GM21528 (cell line): ENCODE data around the gene SPEG.

ENCODE experiments used
- ATAC-seq: cut with Tn5 transposase; IDR thresholded peaks from one replicate; pipeline ENCODE4 v1.9.1; 2021; ENCODE audit warnings: mild to moderate bottlenecking, moderate library complexity; ENCODE audit not compliant: unreplicated experiment, low FRiP score

Gene SPEG

DNA sequence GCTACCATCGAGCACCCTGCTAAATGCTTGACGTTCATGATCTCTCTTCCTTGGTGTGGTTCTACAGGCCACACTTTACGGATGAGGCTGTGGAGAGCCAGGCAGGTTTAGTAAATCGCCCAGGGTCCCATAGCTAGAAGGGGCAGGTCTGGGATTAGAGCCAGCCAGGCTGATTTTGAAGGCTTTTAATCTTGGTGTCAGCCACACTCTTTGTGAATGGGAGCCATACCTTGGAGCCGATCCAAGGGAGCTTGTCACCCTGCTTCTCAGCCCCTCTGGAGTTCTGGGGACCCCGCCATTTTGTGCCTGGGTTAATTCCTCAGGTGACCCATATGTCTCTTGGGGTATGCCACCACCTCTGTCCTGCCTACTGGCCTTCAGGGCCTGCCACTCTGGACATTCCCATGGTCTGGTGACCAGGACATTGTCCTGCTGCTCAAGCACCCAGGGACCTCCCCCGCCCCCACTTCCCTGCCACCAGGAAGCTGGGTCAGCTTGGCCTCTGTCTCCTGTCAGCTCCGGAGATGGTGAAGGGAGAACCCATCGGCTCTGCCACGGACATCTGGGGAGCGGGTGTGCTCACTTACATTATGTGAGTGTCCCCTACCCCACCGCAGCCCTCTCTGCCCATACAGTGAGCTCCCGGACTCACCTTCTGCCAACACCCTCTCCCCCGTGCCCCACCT is 56.8 kb downstream of the SPEG start:
- no peak for ATAC-seq

DNA sequence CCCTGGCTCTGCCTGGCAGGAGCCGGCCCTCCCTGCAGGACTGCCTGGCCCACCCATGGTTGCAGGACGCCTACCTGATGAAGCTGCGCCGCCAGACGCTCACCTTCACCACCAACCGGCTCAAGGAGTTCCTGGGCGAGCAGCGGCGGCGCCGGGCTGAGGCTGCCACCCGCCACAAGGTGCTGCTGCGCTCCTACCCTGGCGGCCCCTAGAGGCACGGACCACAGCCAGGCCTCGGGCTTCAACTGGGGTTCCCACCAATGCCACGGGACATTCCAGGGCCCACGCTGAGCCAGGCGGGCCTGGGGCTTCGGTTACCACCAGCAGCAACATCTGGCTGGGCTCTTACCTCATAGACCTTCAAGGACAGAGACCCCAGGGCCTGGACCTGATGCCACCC is 57.9 kb downstream of the SPEG start:
- ATAC-seq: no peak

DNA sequence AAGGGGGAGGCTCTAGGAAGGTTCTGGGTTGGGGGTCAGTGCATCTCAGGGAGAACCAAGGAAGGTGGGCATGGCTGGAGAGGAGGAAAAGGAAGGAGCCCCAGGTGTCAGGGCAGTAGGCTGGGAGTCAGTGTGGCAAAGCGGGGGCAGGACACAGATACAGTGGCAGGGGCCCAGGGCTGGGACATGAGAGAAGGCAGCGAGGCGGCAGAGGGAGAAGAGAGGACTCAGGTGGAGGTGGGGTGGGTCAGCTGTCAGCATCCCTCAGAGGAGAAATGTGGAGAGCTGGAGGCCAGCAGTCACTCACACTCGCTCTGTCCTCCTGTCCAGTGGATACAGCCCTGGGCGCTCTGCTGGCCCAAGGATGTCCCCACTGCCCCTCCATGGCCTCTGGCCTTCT is 58.4 kb downstream of the SPEG start:
- ATAC-seq: no peak

DNA sequence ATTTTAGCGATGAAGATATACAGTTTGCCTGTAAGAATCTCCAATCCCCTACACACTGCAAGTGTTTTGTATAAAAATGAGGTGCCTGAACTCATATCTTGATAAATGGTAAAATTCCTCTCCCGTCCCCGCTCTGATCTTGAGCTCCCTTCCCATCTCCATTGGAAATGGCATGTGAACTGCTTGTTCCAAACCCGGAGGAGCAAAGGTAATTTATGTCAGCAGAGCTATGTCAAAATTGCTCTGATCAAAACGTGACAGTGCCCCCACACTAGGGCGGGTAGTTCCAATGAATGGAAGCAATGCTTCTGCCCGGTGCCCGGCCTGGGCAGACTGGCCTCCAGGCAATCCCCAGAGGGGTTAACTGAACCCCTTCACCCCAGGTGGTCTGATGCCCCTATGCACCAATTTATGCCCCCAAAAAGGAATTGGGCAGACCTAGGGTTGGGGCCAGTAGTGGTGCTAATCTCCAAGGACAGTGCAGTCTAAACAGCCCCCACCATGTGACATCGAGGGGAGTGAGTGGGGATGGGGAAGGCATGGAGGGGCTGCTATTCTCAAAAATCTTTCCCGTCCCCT is 60.4 kb downstream of the SPEG start:
- no peak for ATAC-seq

DNA sequence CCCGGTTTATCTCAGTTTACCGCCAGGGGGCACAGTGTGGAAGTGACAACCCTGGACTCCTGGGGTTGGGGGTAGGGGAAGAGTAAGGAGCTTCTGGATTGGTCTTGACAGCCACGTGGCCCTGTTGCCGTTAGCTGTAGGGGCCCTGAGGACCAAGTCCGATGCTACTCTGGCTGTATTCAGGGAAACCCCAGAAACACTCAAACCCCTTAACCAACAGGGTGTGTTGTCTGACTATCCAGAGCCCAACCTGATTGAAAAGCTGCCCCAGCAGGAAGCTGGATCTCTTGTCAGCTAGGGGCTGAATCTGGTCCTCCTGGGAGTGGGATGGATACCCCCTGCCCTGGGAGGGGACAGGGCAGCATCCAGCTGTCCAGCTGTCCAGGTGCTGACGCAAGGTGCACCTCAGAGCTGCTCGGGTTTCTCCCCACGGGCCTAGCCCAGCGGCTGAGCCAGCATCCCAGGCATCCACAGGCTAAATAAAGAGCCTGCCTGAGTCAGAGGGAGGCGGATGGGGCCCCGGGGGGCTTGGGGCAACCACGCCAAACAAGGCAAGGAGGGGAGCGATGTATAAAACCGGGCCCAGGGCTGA is 61.0 kb downstream of the SPEG start:
- no peak for ATAC-seq

DNA sequence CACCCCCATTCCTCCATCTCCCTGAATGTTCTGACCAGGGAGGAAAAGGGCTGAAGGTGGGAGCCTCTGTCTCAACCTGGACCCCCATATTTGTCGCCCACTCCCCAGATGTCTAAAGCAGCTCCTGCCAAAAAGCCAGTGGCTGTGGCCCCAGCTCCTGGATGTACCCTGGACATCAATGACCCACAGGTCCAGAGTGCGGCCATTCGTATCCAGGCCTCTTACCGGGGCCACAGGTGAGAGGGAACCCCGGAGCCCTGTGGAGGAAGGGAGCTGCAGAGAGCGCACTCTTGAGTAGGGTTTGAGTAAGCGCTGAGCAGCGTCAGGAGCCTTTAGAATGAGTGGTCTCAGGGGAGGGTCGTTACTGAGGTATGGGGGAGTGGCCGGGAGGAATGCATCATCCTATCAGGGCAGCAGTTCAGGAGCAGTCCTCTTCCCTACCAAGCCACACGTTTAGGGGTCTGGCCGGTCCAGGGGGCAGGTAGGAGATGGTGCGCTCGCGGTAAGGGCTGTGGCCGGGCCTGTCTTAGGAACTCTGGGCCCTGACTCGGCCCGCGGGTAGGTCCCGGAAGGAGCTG is 61.7 kb downstream of the SPEG start:
- no peak for ATAC-seq

DNA sequence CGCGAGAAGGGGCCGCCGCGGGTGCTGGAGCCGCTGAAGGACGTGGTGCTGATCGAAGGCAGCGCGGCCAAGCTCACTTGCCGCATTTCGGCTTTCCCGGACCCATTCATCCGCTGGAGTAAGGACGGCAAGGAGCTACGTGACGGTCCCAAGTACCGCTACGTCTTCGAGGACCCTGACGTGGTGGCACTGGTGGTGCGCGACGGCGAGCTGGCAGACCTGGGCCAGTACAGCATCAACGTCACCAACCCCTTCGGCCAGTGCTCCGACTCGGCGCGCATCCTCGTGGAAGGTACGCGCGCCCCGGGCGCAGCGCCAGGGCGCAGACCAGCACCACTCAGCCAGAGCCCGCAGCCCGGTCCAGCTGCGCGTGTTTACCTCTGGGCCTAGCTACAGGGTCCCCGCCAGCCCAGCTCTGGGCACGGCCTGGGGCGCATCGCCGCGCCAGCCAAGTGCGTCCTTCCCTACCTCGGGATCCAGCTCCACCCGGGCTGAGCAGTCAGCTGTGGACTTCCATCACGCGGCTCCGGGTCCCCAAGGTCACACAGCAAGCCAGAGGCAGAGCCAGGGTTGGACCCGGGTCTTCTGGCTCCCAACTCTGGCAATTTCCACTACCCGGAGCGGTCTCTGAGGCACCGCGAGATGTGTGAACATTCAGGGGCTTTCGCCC is 62.3 kb downstream of the SPEG start:
- ATAC-seq: no peak

DNA sequence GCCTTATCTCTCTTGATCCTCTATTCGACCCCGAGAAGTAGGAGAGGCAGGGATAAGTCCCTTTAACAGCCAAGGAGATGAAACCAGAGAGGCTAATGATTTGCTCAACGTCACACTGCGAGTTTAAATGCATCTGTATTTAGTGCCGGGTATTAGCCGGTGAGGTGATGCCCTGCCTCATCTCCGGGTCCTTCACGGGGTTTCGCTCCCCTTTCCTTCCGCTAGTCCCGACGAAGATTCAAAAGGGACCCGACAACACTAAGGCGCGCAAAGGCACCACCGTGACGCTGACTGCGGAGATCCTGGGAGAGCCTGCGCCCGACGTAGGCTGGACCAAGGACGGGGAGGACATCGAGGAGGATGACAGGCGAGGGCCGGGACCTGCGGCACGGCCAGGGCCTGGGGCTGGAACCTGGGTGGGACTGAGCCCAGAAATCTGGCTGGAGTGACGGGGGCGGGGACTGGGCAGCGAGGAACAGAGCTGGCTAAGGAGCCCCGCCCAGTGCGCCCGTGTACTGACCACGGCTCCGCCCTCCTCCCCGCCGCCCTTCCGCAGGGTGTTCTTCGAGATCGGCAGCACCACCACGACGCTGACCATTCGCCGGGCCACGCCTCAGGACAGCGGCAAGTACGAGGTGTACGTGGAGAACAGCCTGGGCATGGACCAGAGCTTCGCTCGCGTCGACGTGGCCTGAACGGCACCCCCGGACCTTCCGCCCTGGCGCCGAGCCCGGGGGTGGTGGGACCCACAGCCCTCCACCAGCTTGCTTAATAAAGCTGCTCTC is 63.0 kb downstream of the SPEG start:
- peak; percentile 19 for ATAC-seq

DNA sequence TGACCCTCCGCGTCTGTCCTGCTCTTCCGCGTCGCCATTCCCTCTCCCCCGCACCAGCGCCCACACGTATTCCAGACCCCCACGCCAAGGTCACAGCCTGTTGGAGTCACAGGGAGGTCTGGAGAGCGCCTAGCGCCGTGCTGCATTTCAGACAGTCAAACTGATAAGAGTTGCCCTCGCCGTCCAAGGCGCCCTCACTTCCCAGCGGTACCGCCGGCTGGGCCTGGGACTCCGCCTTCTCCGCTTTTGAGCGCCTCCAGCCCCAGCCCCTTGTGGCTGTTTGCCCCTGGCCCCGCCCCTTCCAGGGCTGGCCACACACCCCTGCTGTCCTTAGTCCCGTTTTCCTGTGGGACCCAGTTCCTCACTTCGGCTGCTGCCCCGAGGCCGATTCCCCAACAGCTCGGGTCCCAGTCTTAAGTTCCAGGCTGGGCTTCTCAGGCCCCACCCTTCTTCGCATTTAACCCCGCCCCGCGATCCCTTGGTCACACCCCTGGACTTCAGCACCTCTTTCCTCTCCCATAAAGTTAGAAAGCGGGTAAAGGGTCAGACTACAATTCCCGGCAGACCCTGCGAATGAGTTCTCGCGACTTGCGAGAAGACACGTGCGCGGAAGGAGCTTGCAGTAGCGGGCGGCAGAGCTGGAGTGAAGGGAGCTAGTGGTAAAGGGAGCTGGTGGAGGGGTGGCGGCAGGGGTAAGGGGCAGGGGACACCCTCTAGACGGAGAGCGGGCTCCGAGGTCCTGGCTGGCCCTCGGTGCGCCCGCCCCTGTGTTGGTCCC is 63.8 kb downstream of the SPEG start, which contains the start of gene GMPPA:
Gene GMPPA (plus strand): TSS at position 612 of the 778 bp plus-strand sequence. CDS start 1,085 bp downstream, outside the sequence.
- ATAC-seq: peak; percentile 95

DNA sequence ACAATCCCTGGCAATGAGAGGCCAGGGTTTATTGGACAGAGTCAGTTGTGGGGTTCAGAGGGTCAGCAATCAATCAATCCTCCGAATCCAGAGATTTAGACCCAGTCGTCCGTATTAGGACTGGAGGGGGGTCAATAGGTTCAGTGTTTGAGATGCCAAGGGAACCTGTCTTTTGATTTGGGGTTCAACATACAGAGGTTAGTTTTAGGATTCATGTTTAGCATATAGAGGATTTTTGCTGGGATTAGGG is 64.3 kb downstream of the SPEG start:
- ATAC-seq: no peak

DNA sequence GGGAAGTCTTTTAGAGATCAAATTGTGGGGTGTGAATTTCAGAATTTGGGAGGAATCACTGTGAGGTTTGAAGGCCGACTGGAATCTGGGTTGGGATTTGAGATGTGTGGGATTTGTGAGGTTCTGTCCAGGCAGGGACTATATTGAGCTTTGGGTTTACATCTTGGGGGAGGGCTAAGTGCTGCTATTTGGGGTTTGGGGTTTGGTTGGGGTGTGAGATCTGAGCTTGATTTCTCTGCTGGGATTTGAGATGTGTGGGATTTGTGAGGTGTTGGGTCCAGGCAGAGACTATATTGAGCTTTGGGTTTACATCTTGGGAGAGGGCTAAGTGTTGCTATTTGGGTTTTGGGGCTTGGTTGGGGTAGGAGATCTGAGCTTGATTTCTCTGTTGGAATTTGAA is 64.9 kb downstream of the SPEG start:
- ATAC-seq: no peak

DNA sequence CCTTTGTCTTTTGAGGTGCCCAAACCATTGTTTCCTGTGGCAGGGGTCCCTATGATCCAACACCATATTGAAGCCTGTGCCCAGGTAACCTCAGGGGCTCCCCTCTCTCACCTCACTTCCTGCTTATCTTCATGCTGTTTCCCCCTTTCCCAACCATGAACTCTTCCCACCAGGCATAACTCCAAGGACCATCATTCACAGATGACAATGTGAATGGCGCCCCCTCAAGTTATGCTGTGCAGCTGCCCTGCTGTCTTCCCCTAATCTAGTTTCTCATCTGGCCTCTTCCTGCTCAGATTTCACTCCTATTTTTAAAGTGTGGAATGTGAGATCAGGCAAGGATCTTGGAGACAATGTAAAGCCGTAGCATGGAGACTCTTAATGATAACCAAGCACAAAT is 65.5 kb downstream of the SPEG start:
- ATAC-seq: no peak

DNA sequence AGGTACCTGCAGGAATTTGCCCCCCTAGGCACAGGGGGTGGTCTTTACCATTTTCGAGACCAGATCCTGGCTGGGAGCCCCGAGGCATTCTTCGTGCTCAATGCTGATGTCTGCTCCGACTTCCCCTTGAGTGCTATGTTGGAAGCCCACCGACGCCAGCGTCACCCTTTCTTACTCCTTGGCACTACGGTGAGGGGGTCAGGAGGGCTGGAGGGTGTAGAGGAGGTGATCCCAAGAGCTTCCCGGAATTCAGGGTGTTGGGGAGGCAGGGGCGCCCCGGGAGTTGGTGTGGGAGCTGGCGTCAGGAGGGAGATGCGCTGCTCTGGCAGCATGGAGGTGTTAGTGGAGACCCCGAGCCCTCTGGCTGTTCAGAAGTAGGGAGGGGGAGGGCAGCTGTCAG is 67.2 kb downstream of the SPEG start:
- ATAC-seq: no peak

DNA sequence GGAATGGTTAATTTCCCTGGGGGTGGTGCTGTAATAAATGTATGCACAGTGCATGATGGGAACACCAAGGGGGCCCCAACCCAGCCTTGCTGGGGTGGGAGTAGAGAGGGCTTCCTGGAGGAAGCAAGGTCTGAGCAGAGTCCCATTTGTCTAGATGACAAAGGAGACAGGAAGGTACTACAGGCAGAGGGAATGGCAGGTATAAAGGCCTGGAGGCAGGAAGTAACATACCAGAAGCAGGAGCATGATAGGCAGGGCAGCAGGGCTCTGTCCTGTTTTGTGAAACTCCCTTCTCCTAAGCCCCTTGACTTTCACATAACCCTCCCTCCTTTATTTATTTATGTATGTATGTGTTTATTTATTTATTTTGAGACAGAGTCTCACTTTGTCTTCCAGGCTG is 68.0 kb downstream of the SPEG start:
- no peak for ATAC-seq

DNA sequence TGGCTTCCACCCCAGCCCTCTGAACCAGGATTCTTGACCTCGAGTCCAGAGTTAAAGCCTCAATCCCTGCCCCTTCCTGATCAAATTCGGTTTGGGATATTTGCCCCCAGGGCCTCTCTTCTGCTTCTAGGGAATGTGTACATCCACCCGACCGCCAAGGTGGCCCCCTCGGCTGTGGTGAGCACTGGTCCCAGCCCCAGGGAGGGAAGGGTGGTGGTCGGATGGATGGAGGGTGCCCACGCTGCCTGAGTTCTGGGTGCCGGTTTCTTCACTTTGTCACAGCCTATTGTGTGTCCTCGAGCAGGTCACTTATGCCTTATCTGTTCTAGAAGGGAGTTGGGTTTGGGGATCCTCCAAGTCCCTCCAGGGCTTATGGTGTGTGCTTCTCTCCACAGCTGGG is 70.9 kb downstream of the SPEG start:
- ATAC-seq: no peak

DNA sequence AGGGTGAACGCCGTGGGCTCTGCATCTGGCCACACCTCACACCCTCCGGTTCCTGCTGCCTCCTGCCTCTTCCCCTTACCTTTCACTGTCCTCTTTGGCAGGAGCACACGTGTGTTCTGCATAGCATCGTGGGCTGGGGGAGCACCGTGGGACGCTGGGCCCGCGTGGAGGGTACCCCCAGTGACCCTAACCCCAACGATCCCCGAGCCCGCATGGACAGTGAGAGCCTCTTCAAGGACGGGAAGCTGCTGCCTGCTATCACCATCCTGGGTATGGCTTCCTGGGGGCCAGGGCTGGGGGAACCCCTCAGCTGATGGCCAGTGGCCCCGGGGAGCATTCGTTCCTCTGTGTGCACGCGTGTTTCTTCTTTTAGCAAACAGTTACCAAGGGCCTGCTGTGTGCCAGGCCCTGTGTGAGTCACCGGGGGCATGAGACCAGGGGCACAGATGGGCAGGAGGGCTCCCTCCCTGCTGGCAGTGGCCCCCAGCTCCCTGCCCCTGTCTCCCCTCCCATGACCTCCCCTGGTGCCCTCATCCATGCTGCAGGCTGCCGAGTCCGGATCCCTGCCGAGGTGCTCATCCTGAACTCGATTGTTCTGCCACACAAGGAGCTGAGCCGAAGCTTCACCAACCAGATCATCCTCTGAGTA is 71.6 kb downstream of the SPEG start:
- no peak for ATAC-seq

DNA sequence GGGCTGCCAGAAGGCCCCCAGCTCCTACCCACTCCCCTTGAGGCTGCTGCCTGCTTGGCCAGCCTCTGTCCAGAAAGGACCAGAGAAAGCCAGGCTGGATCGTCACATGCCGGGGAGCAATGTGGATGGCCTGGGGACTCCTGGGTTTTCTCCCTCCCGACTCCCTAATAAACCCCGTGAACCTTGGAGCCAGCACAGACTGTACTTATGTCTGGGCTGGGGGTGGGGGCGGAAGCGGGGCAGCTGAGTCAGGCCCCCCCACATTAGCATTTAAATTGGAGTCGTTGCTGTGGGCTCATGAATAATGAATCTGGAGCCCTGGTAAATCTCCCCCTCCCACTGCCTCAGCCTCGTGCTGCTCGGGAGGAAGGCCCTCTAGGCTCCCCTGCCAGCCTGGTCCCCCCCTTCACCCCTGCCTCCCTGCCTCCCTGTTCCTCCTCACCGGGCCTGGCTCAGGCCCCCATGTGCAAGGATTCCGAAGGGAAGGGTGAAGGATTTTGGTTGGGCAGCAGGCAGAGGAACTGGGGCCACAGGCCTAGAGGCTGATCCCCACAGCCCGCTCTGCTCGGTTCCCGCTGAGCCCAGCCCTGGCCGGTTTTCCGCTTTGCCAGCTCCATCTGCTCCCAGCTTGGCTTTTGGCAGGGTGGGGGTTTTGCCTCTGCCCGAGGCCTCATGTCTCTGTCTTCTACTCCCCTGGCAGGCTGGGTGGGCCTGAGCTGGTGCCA is 72.3 kb downstream of the SPEG start:
- ATAC-seq: no peak

DNA sequence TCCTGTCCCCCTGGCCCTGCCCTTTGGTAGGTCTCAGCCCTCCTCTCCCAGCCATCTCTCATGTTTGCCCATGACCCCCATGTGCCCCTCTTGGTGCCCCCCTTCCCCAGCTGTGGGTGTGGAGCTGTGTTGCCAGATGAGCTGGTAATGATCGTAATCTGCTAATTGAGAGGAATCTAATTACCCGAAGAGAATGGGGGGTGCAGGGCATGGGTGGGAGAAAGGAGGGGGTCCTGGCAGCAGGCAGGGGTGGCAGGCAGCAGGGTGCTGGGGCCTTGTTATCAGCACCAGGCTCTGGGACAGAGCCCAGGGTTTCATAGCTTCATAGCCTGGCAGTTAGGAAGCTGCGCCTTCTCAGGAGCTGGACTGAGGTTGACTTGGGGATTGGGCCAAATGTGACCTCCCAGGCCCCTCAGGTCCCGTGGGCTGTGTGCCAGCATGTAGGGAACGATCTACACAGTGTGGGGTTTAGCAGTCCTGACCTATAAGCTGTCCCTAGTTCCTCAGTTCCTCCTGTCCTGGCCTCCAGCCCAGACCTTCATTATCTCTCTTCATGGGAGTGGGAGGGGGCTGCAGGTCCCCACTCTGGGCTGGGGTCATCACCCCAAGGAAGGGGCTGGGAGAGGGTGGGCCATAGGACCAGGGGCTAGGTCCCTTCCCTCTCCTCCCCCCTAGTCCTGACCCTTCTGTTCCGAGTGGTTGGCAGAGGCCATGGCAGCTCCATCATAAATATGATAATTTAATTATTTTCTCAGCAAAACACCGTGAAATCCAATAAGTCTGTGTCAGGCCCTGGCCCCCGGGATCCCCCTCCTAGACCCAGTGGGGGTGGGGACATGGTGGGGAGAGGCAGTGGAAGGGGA is 73.2 kb downstream of the SPEG start:
- no peak for ATAC-seq
